ENCODE measurements around the gene TOGARAM2. TPM values are rescaled to one million over a fixed set of nuclear protein-coding genes. Genes with fewer than 3 reads are reported as not detected.
A peak's percentile ranks its signal among the peaks of the same experiment; 100 is the strongest.

Gene TOGARAM2
- total RNA-seq, 1 donor from 2014 or later: under 0.01 TPM

- no peak for DNase-seq
Observed at GRCh38 chr2:29056452-29056851, 75.4 kb downstream of the TOGARAM2 start.

GRCh38 chr2:29057006-29057405 lies 75.9 kb downstream of the TOGARAM2 start:
- no peak for DNase-seq

- DNase-seq: no peak
Observed at GRCh38 chr2:29059624-29060023, 78.5 kb downstream of the TOGARAM2 start.

- DNase-seq: no peak
Observed at GRCh38 chr2:29060441-29060840, 79.3 kb downstream of the TOGARAM2 start.

- DNase-seq: no peak
Observed at GRCh38 chr2:29061176-29061575, 80.1 kb downstream of the TOGARAM2 start.

- no peak for DNase-seq
Observed at GRCh38 chr2:29061616-29062015, 80.5 kb downstream of the TOGARAM2 start.

- DNase-seq: no peak
Observed at GRCh38 chr2:29062371-29062770, 81.3 kb downstream of the TOGARAM2 start.

- no peak for DNase-seq
Observed at GRCh38 chr2:29063056-29063455, 82.0 kb downstream of the TOGARAM2 start.

GRCh38 chr2:29063646-29064345 lies 82.7 kb downstream of the TOGARAM2 start:
- peak; percentile 50 for DNase-seq

GRCh38 chr2:29064346-29064715 lies 83.2 kb downstream of the TOGARAM2 start:
- no peak for DNase-seq

- DNase-seq: no peak
Observed at GRCh38 chr2:29064746-29065067, 83.6 kb downstream of the TOGARAM2 start.

- DNase-seq: peak; percentile 19
Observed at GRCh38 chr2:29065068-29065811, 84.1 kb downstream of the TOGARAM2 start.

- no peak for DNase-seq
Observed at GRCh38 chr2:29066271-29066860, 85.3 kb downstream of the TOGARAM2 start.

GRCh38 chr2:29066997-29067605 lies 86.0 kb downstream of the TOGARAM2 start:
- no peak for DNase-seq

GRCh38 chr2:29068513-29068912 lies 87.4 kb downstream of the TOGARAM2 start:
- DNase-seq: no peak

GRCh38 chr2:29070526-29070925 lies 89.4 kb downstream of the TOGARAM2 start:
- no peak for DNase-seq

GRCh38 chr2:29071032-29071975 lies 90.2 kb downstream of the TOGARAM2 start:
- no peak for DNase-seq

- no peak for DNase-seq
Observed at GRCh38 chr2:29072251-29072650, 91.2 kb downstream of the TOGARAM2 start.

GRCh38 chr2:29072971-29073725 lies 92.0 kb downstream of the TOGARAM2 start:
- no peak for DNase-seq

- DNase-seq: no peak
Observed at GRCh38 chr2:29073933-29074332, 92.8 kb downstream of the TOGARAM2 start.

GRCh38 chr2:29074411-29074810 lies 93.3 kb downstream of the TOGARAM2 start, which contains the start of gene PCARE:
TSS of gene PCARE (minus strand) at chr2:29074523. CDS start at chr2:29074261, 262 bp downstream.
- DNase-seq: no peak

All from occipital lobe (tissue), 2 donors.